Prostate gland (tissue), 2 donors: Measurements from ENCODE around the gene CYP2A6.

Experiments
- POLR2A ChIP-seq: fragments of 450-650 bp; IDR thresholded peaks from one replicate; pipeline ENCODE4 v1.6.1; 2016; ENCODE audit warnings: antibody characterized with exemption, mild to moderate bottlenecking
- POLR2AphosphoS5 ChIP-seq: sonication (generic); formaldehyde crosslinking; IDR thresholded peaks from one replicate; pipeline ENCODE4 v1.6.1; 2017; ENCODE audit warnings: antibody characterized with exemption
- TF ChIP-seq, protein P1 (sequence below), 4 experiments: fragments of 200-600 bp in 2 of 4; fragments of 450-650 bp in 2 of 4; sonication (generic) in 2 of 4; IDR thresholded peaks; 1 replicate in 3 of 4; 2 replicates in 1 of 4; pipeline ENCODE4 v1.5.1; 2016 to 2019; ENCODE audit warnings: antibody characterized with exemption in 4 of 4, mild to moderate bottlenecking in 2 of 4, moderate library complexity in 2 of 4

- no peak for TF ChIP-seq POLR2AphosphoS5
- no peak for TF ChIP-seq POLR2A
- TF ChIP-seq, protein P1, sequence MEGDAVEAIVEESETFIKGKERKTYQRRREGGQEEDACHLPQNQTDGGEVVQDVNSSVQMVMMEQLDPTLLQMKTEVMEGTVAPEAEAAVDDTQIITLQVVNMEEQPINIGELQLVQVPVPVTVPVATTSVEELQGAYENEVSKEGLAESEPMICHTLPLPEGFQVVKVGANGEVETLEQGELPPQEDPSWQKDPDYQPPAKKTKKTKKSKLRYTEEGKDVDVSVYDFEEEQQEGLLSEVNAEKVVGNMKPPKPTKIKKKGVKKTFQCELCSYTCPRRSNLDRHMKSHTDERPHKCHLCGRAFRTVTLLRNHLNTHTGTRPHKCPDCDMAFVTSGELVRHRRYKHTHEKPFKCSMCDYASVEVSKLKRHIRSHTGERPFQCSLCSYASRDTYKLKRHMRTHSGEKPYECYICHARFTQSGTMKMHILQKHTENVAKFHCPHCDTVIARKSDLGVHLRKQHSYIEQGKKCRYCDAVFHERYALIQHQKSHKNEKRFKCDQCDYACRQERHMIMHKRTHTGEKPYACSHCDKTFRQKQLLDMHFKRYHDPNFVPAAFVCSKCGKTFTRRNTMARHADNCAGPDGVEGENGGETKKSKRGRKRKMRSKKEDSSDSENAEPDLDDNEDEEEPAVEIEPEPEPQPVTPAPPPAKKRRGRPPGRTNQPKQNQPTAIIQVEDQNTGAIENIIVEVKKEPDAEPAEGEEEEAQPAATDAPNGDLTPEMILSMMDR (IDR thresholded peaks at IDR 0.05): no peak
These were observed 21.0 kb downstream of the CYP2A6 start for GRCh38 chr19:40829205-40829604.
